Activated CD4-positive, alpha-beta T cell treated with anti-CD3 and anti-CD28 coated beads for 36 hours (primary cell): ENCODE results near the gene IL5. TPM values are rescaled to one million over a fixed set of nuclear protein-coding genes. Genes with fewer than 3 reads are reported as not detected.

Source experiments
- total RNA-seq, 2 experiments: library from RNA; stranded (reverse); gene quantifications; one replicate each; pipeline ENCODE4 v1.2.3, GENCODE V29; 2021

Gene IL5
- total RNA-seq, 2 experiments from 2014 or later = 0.69 to 1.6 TPM

Other genes starting within 250 kb of the IL5 start
- gene SLC22A4, start 249.1 kb downstream of the IL5 start, total RNA-seq = 1 to 10 TPM in 1 of 2 experiments, under 1 TPM in 1; 0.66 to 1.1 TPM
- 1 to 10 TPM; 3.7 to 4.9 TPM for gene SLC22A5, start 173.8 kb downstream of the IL5 start, total RNA-seq
- gene IRF1, start 52.7 kb downstream of the IL5 start, total RNA-seq = 100 to 1,000 TPM; 121 to 130 TPM
- 10 to 100 TPM; 46.0 to 51.3 TPM for gene RAD50, start 13.5 kb upstream of the IL5 start, total RNA-seq
- gene IL13, start 114.7 kb upstream of the IL5 start, total RNA-seq = 1 to 10 TPM; 3.9 to 5.5 TPM
- gene IL4, start 130.5 kb upstream of the IL5 start, total RNA-seq = under 1 TPM; 0.32 to 0.77 TPM
- 10 to 100 TPM in 1 of 2 experiments, 1 to 10 TPM in 1; 7.1 to 10.6 TPM for gene KIF3A, start 194.0 kb upstream of the IL5 start, total RNA-seq
- gene CCNI2, start 203.9 kb upstream of the IL5 start, total RNA-seq = 1 to 10 TPM; 4.3 to 4.6 TPM
- gene SEPTIN8, start 233.7 kb upstream of the IL5 start, total RNA-seq = 10 to 100 TPM; 18.6 to 19.9 TPM